H1 (cell line): ENCODE data around the gene PELO. TPM values are rescaled to one million over a fixed set of nuclear protein-coding genes. Genes with fewer than 3 reads are reported as not detected.

Source experiments
- CTCF ChIA-PET: fragments of 300-600 bp; sonication (Branson Sonifier 250); formaldehyde crosslinking; loops from one replicate; lab custom pipeline; 2021; ENCODE audit not compliant: partially characterized antibody; lab: Charles Lee
- POLR2A ChIA-PET: fragments of 300-600 bp; sonication (Branson Sonifier 250); formaldehyde crosslinking; loops from one replicate; lab custom pipeline; 2021; ENCODE audit warnings: inconsistent platforms; ENCODE audit not compliant: partially characterized antibody; lab: Charles Lee
- DNase-seq, 2 experiments: peaks; one replicate each; pipeline versions ENCODE4 v3.0.0 to v3.0.0-alpha.2; 2010 to 2022; ENCODE audit warnings: low spot score in 2 of 2, low read depth in 1 of 2, mixed read lengths in 1 of 2
- FAIRE-seq: peaks from 2 replicates; lab custom pipeline; 2011; peaks lifted over from hg19 to GRCh38; lab: Jason Lieb, UNC
- H2AFZ ChIP-seq: 2 replicates; pipeline ENCODE4 v1.8.1; 2012; ENCODE audit warnings: low read length, inconsistent platforms
- H2AK5ac ChIP-seq: 2 replicates; pipeline ENCODE4 v1.6.1; 2013; ENCODE audit warnings: low read depth, low read length
- H2BK120ac ChIP-seq: replicated peaks from 2 replicates; pipeline ENCODE3; 2013; ENCODE audit warnings: low read depth, low read length, inconsistent platforms
- H2BK12ac ChIP-seq: 2 replicates; pipeline ENCODE4 v1.6.1; 2013; ENCODE audit warnings: low read depth, low read length
- H2BK15ac ChIP-seq: 2 replicates; pipeline ENCODE4 v1.6.1; 2013; ENCODE audit warnings: low read length
- H2BK20ac ChIP-seq: 2 replicates; pipeline ENCODE4 v1.6.1; 2013; ENCODE audit warnings: low read length
- H2BK5ac ChIP-seq: 2 replicates; pipeline ENCODE4 v1.6.1; 2013; ENCODE audit warnings: low read depth, low read length
- H3K14ac ChIP-seq: 2 replicates; pipeline ENCODE4 v1.6.1; 2013; ENCODE audit warnings: inconsistent platforms; ENCODE audit not compliant: insufficient read length
- H3K18ac ChIP-seq: 2 replicates; pipeline ENCODE4 v1.6.1; 2013; ENCODE audit warnings: low read length; ENCODE audit errors: extremely low read depth
- H3K23ac ChIP-seq: 2 replicates; pipeline ENCODE4 v1.6.1; 2013; ENCODE audit warnings: inconsistent platforms; ENCODE audit not compliant: insufficient read length
- H3K23me2 ChIP-seq: 2 replicates; pipeline ENCODE4 v1.6.1; 2013; ENCODE audit warnings: low read depth, low read length
- H3K27ac ChIP-seq: 2 replicates; pipeline ENCODE4 v1.6.1; 2011; ENCODE audit warnings: low read depth, low read length, inconsistent platforms
- H3K27me3 ChIP-seq, 4 experiments: replicated peaks in 1 of 4; 1 replicate in 1 of 4; 2 replicates in 3 of 4; pipeline versions ENCODE4 v1.6.1 to v1.8.1; 2011 to 2013; ENCODE audit warnings: low read length in 3 of 4, mild to moderate bottlenecking in 3 of 4, inconsistent platforms in 2 of 4, mixed read lengths in 2 of 4, moderate library complexity in 1 of 4; ENCODE audit not compliant: control insufficient read depth in 3 of 4, insufficient read depth in 3 of 4; ENCODE audit errors: extremely low read depth in 1 of 4
- H3K36me3 ChIP-seq, 4 experiments: 2 replicates each; pipeline versions ENCODE4 v1.6.1 to v1.8.1; 2011 to 2013; ENCODE audit warnings: mild to moderate bottlenecking in 4 of 4, low read length in 3 of 4, moderate library complexity in 2 of 4, control low read depth in 1 of 4, inconsistent platforms in 1 of 4; ENCODE audit not compliant: insufficient read depth in 4 of 4, control insufficient read depth in 2 of 4
- H3K4ac ChIP-seq: replicated peaks from 2 replicates; pipeline ENCODE3; 2013; ENCODE audit warnings: low read length, low read depth, mixed read lengths, inconsistent platforms; ENCODE audit not compliant: insufficient read length
- H3K4me1 ChIP-seq, 4 experiments: replicated peaks in 1 of 4; 1 replicate in 1 of 4; 2 replicates in 3 of 4; pipeline versions ENCODE4 v1.6.1 to v1.8.1; 2011 to 2013; ENCODE audit warnings: low read length in 3 of 4, inconsistent platforms in 2 of 4, mixed read lengths in 1 of 4; ENCODE audit not compliant: insufficient read depth in 4 of 4, control insufficient read depth in 3 of 4
- H3K4me2 ChIP-seq, 2 experiments: 2 replicates each; pipeline versions ENCODE4 v1.6.1 to v1.8.1; 2011 to 2013; ENCODE audit warnings: low read depth in 2 of 2, low read length in 2 of 2, control low read depth in 1 of 2, inconsistent platforms in 1 of 2, mild to moderate bottlenecking in 1 of 2; ENCODE audit not compliant: insufficient read depth in 1 of 2
- H3K4me3 ChIP-seq, 4 experiments: fragments of 200-600, 300-600 bp in 1 of 4; sonication (generic), shearing (Covaris generic), sonication (Bioruptor Twin) in 1 of 4; 2 replicates each; pipeline versions ENCODE4 v1.5.1 to v1.8.1; 2011 to 2016; ENCODE audit warnings: low read length in 4 of 4, low read depth in 3 of 4, control low read depth in 2 of 4, inconsistent platforms in 2 of 4, mild to moderate bottlenecking in 2 of 4, mixed read lengths in 1 of 4, moderate library complexity in 1 of 4; ENCODE audit not compliant: insufficient read depth in 2 of 4; ENCODE audit errors: extremely low read depth in 1 of 4
- H3K56ac ChIP-seq: replicated peaks from 2 replicates; pipeline ENCODE3; 2013; ENCODE audit warnings: low read depth, mild to moderate bottlenecking, mixed read lengths, low read length, inconsistent platforms; ENCODE audit not compliant: insufficient read length
- H3K79me1 ChIP-seq: 2 replicates; pipeline ENCODE4 v1.6.1; 2013; ENCODE audit warnings: low read depth, low read length, control low read depth
- H3K79me2 ChIP-seq, 2 experiments: 2 replicates each; pipeline versions ENCODE4 v1.6.1 to v1.8.1; 2012 to 2013; ENCODE audit warnings: low read length in 2 of 2, mild to moderate bottlenecking in 2 of 2, inconsistent platforms in 1 of 2; ENCODE audit not compliant: insufficient read depth in 2 of 2, control insufficient read depth in 1 of 2
- H3K9ac ChIP-seq, 4 experiments: replicated peaks in 1 of 4; 1 replicate in 1 of 4; 2 replicates in 3 of 4; pipeline versions ENCODE4 v1.6.1 to v1.8.1; 2011 to 2013; ENCODE audit warnings: low read depth in 3 of 4, low read length in 3 of 4, control low read depth in 2 of 4, mild to moderate bottlenecking in 2 of 4, moderate library complexity in 2 of 4, inconsistent platforms in 1 of 4; ENCODE audit errors: extremely low read depth in 1 of 4
- H3K9me3 ChIP-seq, 2 experiments: 2 replicates each; pipeline versions ENCODE4 v1.6.1 to v1.8.1; 2012 to 2013; ENCODE audit warnings: mild to moderate bottlenecking in 2 of 2, moderate library complexity in 2 of 2, control low read depth in 1 of 2, inconsistent platforms in 1 of 2, low read depth in 1 of 2, low read length in 1 of 2, mixed read lengths in 1 of 2; ENCODE audit not compliant: insufficient read depth in 2 of 2
- H4K20me1 ChIP-seq, 2 experiments: replicated peaks in 1 of 2; 2 replicates each; pipeline versions ENCODE3 to v1.8.1; 2011 to 2013; ENCODE audit warnings: inconsistent platforms in 2 of 2, low read length in 2 of 2, mild to moderate bottlenecking in 1 of 2; ENCODE audit not compliant: insufficient read depth in 2 of 2, control insufficient read depth in 1 of 2
- H4K5ac ChIP-seq: 2 replicates; pipeline ENCODE4 v1.6.1; 2013; ENCODE audit warnings: low read length, low read depth, mixed read lengths, inconsistent platforms; ENCODE audit not compliant: insufficient read length
- H4K8ac ChIP-seq: 2 replicates; pipeline ENCODE4 v1.8.0; 2013; ENCODE audit warnings: mild to moderate bottlenecking, moderate library complexity, low read length, inconsistent platforms; ENCODE audit not compliant: insufficient read depth; ENCODE audit errors: extremely low read depth
- H4K91ac ChIP-seq: replicated peaks from 2 replicates; pipeline ENCODE3; 2013; ENCODE audit warnings: low read length, mixed read lengths, inconsistent platforms; ENCODE audit not compliant: insufficient read length
- ATF2 ChIP-seq: IDR thresholded peaks from 2 replicates; pipeline ENCODE4 v1.6.1; 2012; ENCODE audit warnings: low read length, inconsistent platforms
- BCL11A ChIP-seq, 2 experiments: IDR thresholded peaks; one replicate each; pipeline ENCODE4 v1.6.1; 2011; ENCODE audit warnings: low read depth in 2 of 2, low read length in 2 of 2, mild to moderate bottlenecking in 2 of 2
- CHD2 ChIP-seq: IDR thresholded peaks from 2 replicates; pipeline ENCODE4 v1.6.1; 2012; ENCODE audit warnings: low read length, improper control_type of control experiment
- JUND ChIP-seq: IDR thresholded peaks from 2 replicates; pipeline ENCODE4 v1.6.1; 2011; ENCODE audit warnings: mild to moderate bottlenecking, improper control_type of control experiment, low read length
- RFX5 ChIP-seq: IDR thresholded peaks from 2 replicates; pipeline ENCODE4 v1.6.1; 2011; ENCODE audit warnings: low read depth, low read length, improper control_type of control experiment, borderline replicate concordance
- SIRT6 ChIP-seq: IDR thresholded peaks from one replicate; pipeline ENCODE4 v1.7.1; 2012; ENCODE audit warnings: low read length, inconsistent platforms
- whole genome bisulfite sequencing, 2 experiments: shearing (Covaris generic) in 1 of 2; methylation state at CpG; one replicate each; pipeline versions ENCODE4 v1.1.6 to v1.1.7; 2013 to 2015; ENCODE audit warnings: low lambda C conversion rate in 2 of 2, mixed read lengths in 2 of 2, inconsistent platforms in 1 of 2, low coverage in 1 of 2, missing lambda C conversion rate in 1 of 2; ENCODE audit not compliant: insufficient replicate concordance in 2 of 2, insufficient coverage in 1 of 2, insufficient read length in 1 of 2; ENCODE audit errors: extremely low coverage in 1 of 2, missing lambda C conversion rate in 1 of 2; 5-methylcytosine and 5-hydroxymethylcytosine counted together
- polyA plus RNA-seq, 7 experiments: library from polyadenylated mRNA; depleted of rRNA in 3 of 7; stranded (reverse) in 5 of 7; unstranded in 2 of 7; fragments of >200 nt in 5 of 7; fragments of 200-250 nt in 2 of 7; gene quantifications; 1 replicate in 5 of 7; 2 replicates in 1 of 7; 4 replicates in 1 of 7; pipeline versions ENCODE4 v1.2.1 to v1.2.3, GENCODE V29; 2011 to 2013; ENCODE audit warnings: missing spikeins in 2 of 7, mixed read lengths in 2 of 7
- total RNA-seq: library from RNA; stranded (reverse); fragmentation: NEBNext Ultra II Directional; extraction: Animal tissue kit (Norgen Biotek cat#: 25700); gene quantifications from 2 replicates; pipeline ENCODE4 v1.2.1, GENCODE V29; 2021

PELO gene
- total and polyA plus RNA-seq, 2 of the 8 experiments (the other 6 are each of a cell fraction or from before 2014, with no cell fraction given) = 10.8 to 18.5 TPM

GRCh38 chr5:52769061-52769460, 18.7 kb upstream of the PELO start:
- no peak overlapping the region for H3K18ac ChIP-seq
- no peak overlapping the region for H2AFZ ChIP-seq
- DNase-seq (no peak), FAIRE-seq (no peak)
- H3K9me3 ChIP-seq = no peaks in the 10 kb centered on the region
- no peak overlapping the region for H3K14ac ChIP-seq
- no peak overlapping the region for H3K4me2 ChIP-seq
- H4K20me1 ChIP-seq = no peaks in the 10 kb centered on the region
- H3K23ac ChIP-seq = no peak overlapping the region
- H2AK5ac ChIP-seq = no peak overlapping the region
- H3K56ac ChIP-seq = no peak overlapping the region
- H3K4ac ChIP-seq = no peak overlapping the region
- no peaks in the 10 kb centered on the region for H3K27me3 ChIP-seq
- no peak overlapping the region for H3K4me3 ChIP-seq
- no peak overlapping the region for H3K27ac ChIP-seq
- H4K8ac ChIP-seq = no peak overlapping the region
- POLR2A ChIA-PET = no interaction called here
- no peak overlapping the region for H2BK12ac ChIP-seq
- H3K9ac ChIP-seq = no peak overlapping the region
- no peak overlapping the region for H2BK120ac ChIP-seq
- H2BK15ac ChIP-seq = no peak overlapping the region
- H3K36me3 ChIP-seq = no peaks in the 10 kb centered on the region
- CTCF ChIA-PET = no interaction called here
- no peak overlapping the region for H2BK20ac ChIP-seq
- 90% methylated on average over 5 of the region's 5 CpGs; no CpG with 5 or more reads in 1 of the 2 experiments for WGBS, 2 experiments
- no peaks in the 10 kb centered on the region for H3K23me2 ChIP-seq
- H3K79me2 ChIP-seq = no peaks in the 10 kb centered on the region
- H2BK5ac ChIP-seq = no peak overlapping the region
- no peaks in the 10 kb centered on the region for H3K79me1 ChIP-seq
- H3K4me1 ChIP-seq = peaks cover 0 to 2% (median 0%) of the 10 kb centered on the region in 4 experiments; a peak in 1 of 7 replicates
- no peak overlapping the region for H4K5ac ChIP-seq
- no peak overlapping the region for H4K91ac ChIP-seq
- no peak for TF ChIP-seq CHD2
- TF ChIP-seq RFX5 = no peak
- no peak for TF ChIP-seq ATF2
- TF ChIP-seq JUND = no peak
- TF ChIP-seq BCL11A (IDR thresholded peaks at IDR 0.05; ENCODE audit: low read depth in 2 of 2, low read length in 2 of 2) = no peak
- no peak for TF ChIP-seq SIRT6
